GM19467 (cell line): Measurements from ENCODE around the gene RAB34.
"Not testable (repeated sequence)": the region's sequence is repeated elsewhere in the genome, so short reads cannot be mapped to it uniquely, and the experiment has no call there.

Experiments
- ATAC-seq: cut with Tn5 transposase; IDR thresholded peaks from one replicate; pipeline ENCODE4 v1.9.1; 2021; ENCODE audit warnings: mild to moderate bottlenecking, moderate library complexity; ENCODE audit not compliant: unreplicated experiment

The RAB34 gene

GRCh38 chr17:28728364-28729200 is 10.9 kb upstream of the RAB34 start, which contains the start of gene NEK8:
TSS of gene NEK8 (plus strand) at chr17:28728788. CDS start at chr17:28728814, 26 bp downstream.
- peak; percentile 32 for ATAC-seq

- peak; percentile 43 for ATAC-seq
These were observed 9.2 kb upstream of the RAB34 start for GRCh38 chr17:28726627-28727491.

- no peak for ATAC-seq
These were observed 8.6 kb upstream of the RAB34 start, which contains the start of gene TLCD1 for GRCh38 chr17:28726226-28726626. TSS of gene TLCD1 (minus strand) at chr17:28726233. CDS start at chr17:28726097, 136 bp downstream.

- no peak for ATAC-seq
These were observed 8.1 kb upstream of the RAB34 start for GRCh38 chr17:28725660-28726225.

GRCh38 chr17:28725166-28725659 is 7.5 kb upstream of the RAB34 start:
- no peak for ATAC-seq

GRCh38 chr17:28724500-28725165 is 7.0 kb upstream of the RAB34 start:
- no peak for ATAC-seq

- not testable (repeated sequence) for ATAC-seq
These were observed 6.3 kb upstream of the RAB34 start for GRCh38 chr17:28723836-28724499.

GRCh38 chr17:28723159-28723835 is 5.6 kb upstream of the RAB34 start:
- no peak for ATAC-seq

- no peak for ATAC-seq
These were observed 4.9 kb upstream of the RAB34 start for GRCh38 chr17:28722417-28723158.

GRCh38 chr17:28720997-28721329 is 3.3 kb upstream of the RAB34 start:
- not testable (repeated sequence) for ATAC-seq

GRCh38 chr17:28720247-28720996 is 2.8 kb upstream of the RAB34 start:
- no peak for ATAC-seq

GRCh38 chr17:28719021-28719433 is 1.4 kb upstream of the RAB34 start:
- ATAC-seq, result no peak

GRCh38 chr17:28718333-28719020 is 809 bp upstream of the RAB34 start:
- ATAC-seq, result no peak

GRCh38 chr17:28716740-28717577 is 709 bp downstream of the RAB34 start:
- no peak for ATAC-seq

GRCh38 chr17:28715217-28715616 is 2.5 kb downstream of the RAB34 start:
- no peak for ATAC-seq

- no peak for ATAC-seq
These were observed 3.4 kb downstream of the RAB34 start for GRCh38 chr17:28714281-28714680.
